K562 (cell line): ENCODE data around the gene PITPNM1. TPM values are rescaled to one million over a fixed set of nuclear protein-coding genes. Genes with fewer than 3 reads are reported as not detected.
A peak's percentile ranks its signal among the peaks of the same experiment; 100 is the strongest.

Experiments
- ATAC-seq: fragments of 200-7000 bp; cut with Tn5 transposase; 3 replicates; pipeline ENCODE4 v1.9.1; 2020; ENCODE audit warnings: moderate library complexity
- BruUV-seq: library from RNA; stranded (reverse); fragments of 400-500 nt; replicated peaks from 2 replicates; lab custom pipeline; 2021; lab: Mats Ljungman, UMichigan
- CTCF ChIA-PET: fragments of 300-600 bp; formaldehyde crosslinking; extraction: SDS; loops from one replicate; lab custom pipeline; 2021; ENCODE audit warnings: low intra/inter-chr PET ratio; lab: Yijun Ruan, JAX
- POLR2A ChIA-PET: fragments of 300-600, 350-650 bp; sonication (Branson Sonifier 250); formaldehyde crosslinking; extraction: SDS; loops from one replicate; lab custom pipeline; 2021; ENCODE audit warnings: antibody characterized with exemption, inconsistent platforms; lab: Yijun Ruan, JAX
- DNase-seq, 4 experiments: peaks; one replicate each; pipeline versions ENCODE4 v3.0.0 to v3.0.0-alpha.2; 2011 to 2018; ENCODE audit warnings: low spot score in 3 of 4, mixed read lengths in 3 of 4; ENCODE audit errors: extremely low read depth in 1 of 4
- FAIRE-seq: peaks from 2 replicates; lab custom pipeline; 2011; peaks lifted over from hg19 to GRCh38; lab: Jason Lieb, UNC
- H2AFZ ChIP-seq: 2 replicates; pipeline ENCODE4 v1.6.0; 2011; ENCODE audit warnings: low read depth, low read length, control low read depth, inconsistent platforms
- H3K27ac ChIP-seq: fragments of 200-600 bp; 3 replicates; pipeline ENCODE4 v1.8.0; 2011; ENCODE audit warnings: low read depth, mild to moderate bottlenecking, control low read depth, inconsistent platforms, low read length, moderate library complexity, mixed read lengths; ENCODE audit errors: extremely low read depth
- H3K27me3 ChIP-seq, 2 experiments: fragments of 300-600 bp in 1 of 2; 2 replicates in 1 of 2; 3 replicates in 1 of 2; pipeline versions ENCODE4 v1.6.0 to v1.8.0; 2011; ENCODE audit warnings: inconsistent platforms in 2 of 2, low read length in 2 of 2, mild to moderate bottlenecking in 1 of 2, mixed read lengths in 1 of 2, moderate library complexity in 1 of 2; ENCODE audit not compliant: control insufficient read depth in 2 of 2, insufficient read depth in 2 of 2
- H3K36me3 ChIP-seq: fragments of 300-600 bp; 3 replicates; pipeline ENCODE4 v1.8.0; 2011; ENCODE audit warnings: mild to moderate bottlenecking, low read length, inconsistent platforms; ENCODE audit not compliant: control insufficient read depth, insufficient read depth
- H3K4me1 ChIP-seq, 2 experiments: fragments of 200-600 bp in 1 of 2; replicated peaks in 1 of 2; 2 replicates in 1 of 2; 3 replicates in 1 of 2; pipeline versions ENCODE4 v1.5.1 to v1.8.0; 2011; ENCODE audit warnings: inconsistent platforms in 2 of 2, low read length in 2 of 2, mild to moderate bottlenecking in 1 of 2, mixed read lengths in 1 of 2, moderate library complexity in 1 of 2; ENCODE audit not compliant: control insufficient read depth in 2 of 2, insufficient read depth in 2 of 2
- H3K4me2 ChIP-seq: 2 replicates; pipeline ENCODE4 v1.6.1; 2011; ENCODE audit warnings: low read length, control low read depth, inconsistent platforms, mixed read lengths; ENCODE audit not compliant: insufficient read depth
- H3K4me3 ChIP-seq: fragments of 200-600 bp; sonication (generic), shearing (Covaris generic); 2 replicates; pipeline ENCODE4 v1.5.1; 2016; ENCODE audit warnings: control low read depth, inconsistent platforms
- H3K79me2 ChIP-seq: fragments of 200-600 bp; 3 replicates; pipeline ENCODE4 v1.8.0; 2011; ENCODE audit warnings: low read length, inconsistent platforms; ENCODE audit not compliant: control insufficient read depth, insufficient read depth
- H3K9ac ChIP-seq, 2 experiments: 2 replicates each; pipeline versions ENCODE4 v1.6.0 to v1.6.1; 2011; ENCODE audit warnings: low read depth in 2 of 2, low read length in 2 of 2, control low read depth in 1 of 2, inconsistent platforms in 1 of 2, mild to moderate bottlenecking in 1 of 2, mixed read lengths in 1 of 2; ENCODE audit not compliant: insufficient read depth in 1 of 2
- H3K9me1 ChIP-seq: one replicate; pipeline ENCODE4 v1.6.0; 2011; ENCODE audit warnings: inconsistent platforms, mild to moderate bottlenecking, low read length, moderate library complexity; ENCODE audit not compliant: control insufficient read depth, insufficient read depth
- H3K9me3 ChIP-seq: replicated peaks from 2 replicates; pipeline ENCODE4 v1.5.1; 2011; ENCODE audit warnings: low read depth, low read length, inconsistent platforms; ENCODE audit not compliant: control insufficient read depth, insufficient read depth
- H4K20me1 ChIP-seq: replicated peaks from 2 replicates; pipeline ENCODE4 v1.6.1; 2011; ENCODE audit warnings: low read length, inconsistent platforms, mixed read lengths; ENCODE audit not compliant: control insufficient read depth, insufficient read depth
- NR3C1 ChIP-seq: sonication (generic); formaldehyde crosslinking; IDR thresholded peaks from 2 replicates; pipeline ENCODE4 v1.8.1; 2022; ENCODE audit warnings: missing genetic modification reagents
- PHB2 ChIP-seq: fragments of 450-650 bp; IDR thresholded peaks from 2 replicates; pipeline ENCODE4 v1.6.1; 2017; ENCODE audit warnings: low read depth
- ZNF785 ChIP-seq: fragments of 250-450 bp; sonication (Bioruptor Pico); IDR thresholded peaks from 2 replicates; pipeline ENCODE4 v1.4.0; 2020; ENCODE audit warnings: mild to moderate bottlenecking
- WGBS: fragments of 100-300 bp; shearing (Covaris generic); methylation state at CpG from one replicate; pipeline ENCODE4 v1.1.6; 2016; ENCODE audit warnings: low coverage, mixed read lengths; ENCODE audit not compliant: insufficient coverage; ENCODE audit errors: missing lambda C conversion rate; 5-methylcytosine and 5-hydroxymethylcytosine counted together
- in situ Hi-C: fragments of 300-500 bp; cut with MboI; formaldehyde crosslinking; loops from 4 replicates; pipeline ENCODE4 v1.15.0; 2018; ENCODE audit warnings: inconsistent platforms, mixed read lengths
- intact Hi-C: fragments of 100-400 bp; cut with micrococcal nuclease; formaldehyde crosslinking; loops from 2 replicates; pipeline ENCODE4 v1.14.2; 2022
- polyA plus RNA-seq, 8 experiments: library from polyadenylated mRNA; depleted of rRNA in 4 of 8; stranded (reverse) in 5 of 8; unstranded in 3 of 8; fragments of >200 nt; fragmentation: Nextera tagmentation in 2 of 8; fragmentation: Illumina TruSeq in 1 of 8; extraction: Ambion mirVana in 2 of 8; extraction: Trizol in 1 of 8; gene quantifications; 2 replicates each; pipeline versions ENCODE4 v1.2.1 to v1.2.3, GENCODE V29; 2011 to 2014; ENCODE audit warnings: inconsistent platforms in 1 of 8, missing spikeins in 1 of 8
- total RNA-seq, 7 experiments: library from RNA; depleted of rRNA in 6 of 7; stranded (reverse); fragments of >200 nt in 6 of 7; fragmentation: Illumina TruSeq in 2 of 7; extraction: Trizol in 2 of 7; gene quantifications; 2 replicates each; pipeline versions ENCODE4 v1.2.1 to v1.2.3, GENCODE V29; 2011 to 2021; ENCODE audit warnings: low replicate concordance in 1 of 7
- TF ChIP-seq, protein P1 (sequence below), 3 experiments: fragments of 200-800 bp in 1 of 3; fragments of 250-450 bp in 1 of 3; fragments of 450-650 bp in 1 of 3; sonication (Bioruptor Pico) in 1 of 3; sonication (Bioruptor generic) in 1 of 3; formaldehyde crosslinking in 1 of 3; IDR thresholded peaks; 2 replicates each; pipeline versions ENCODE4 v1.6.1 to v1.8.0; 2016 to 2022; ENCODE audit warnings: mild to moderate bottlenecking in 2 of 3, missing genetic modification characterization in 2 of 3, missing compliant biosample characterization in 1 of 3, moderate library complexity in 1 of 3

The PITPNM1 gene
- total and polyA plus RNA-seq, 9 of the 15 experiments (the other 6 are each of a cell fraction or from before 2014, with no cell fraction given) = 0.11 to 53.7 (median 16.0) TPM

DNA sequence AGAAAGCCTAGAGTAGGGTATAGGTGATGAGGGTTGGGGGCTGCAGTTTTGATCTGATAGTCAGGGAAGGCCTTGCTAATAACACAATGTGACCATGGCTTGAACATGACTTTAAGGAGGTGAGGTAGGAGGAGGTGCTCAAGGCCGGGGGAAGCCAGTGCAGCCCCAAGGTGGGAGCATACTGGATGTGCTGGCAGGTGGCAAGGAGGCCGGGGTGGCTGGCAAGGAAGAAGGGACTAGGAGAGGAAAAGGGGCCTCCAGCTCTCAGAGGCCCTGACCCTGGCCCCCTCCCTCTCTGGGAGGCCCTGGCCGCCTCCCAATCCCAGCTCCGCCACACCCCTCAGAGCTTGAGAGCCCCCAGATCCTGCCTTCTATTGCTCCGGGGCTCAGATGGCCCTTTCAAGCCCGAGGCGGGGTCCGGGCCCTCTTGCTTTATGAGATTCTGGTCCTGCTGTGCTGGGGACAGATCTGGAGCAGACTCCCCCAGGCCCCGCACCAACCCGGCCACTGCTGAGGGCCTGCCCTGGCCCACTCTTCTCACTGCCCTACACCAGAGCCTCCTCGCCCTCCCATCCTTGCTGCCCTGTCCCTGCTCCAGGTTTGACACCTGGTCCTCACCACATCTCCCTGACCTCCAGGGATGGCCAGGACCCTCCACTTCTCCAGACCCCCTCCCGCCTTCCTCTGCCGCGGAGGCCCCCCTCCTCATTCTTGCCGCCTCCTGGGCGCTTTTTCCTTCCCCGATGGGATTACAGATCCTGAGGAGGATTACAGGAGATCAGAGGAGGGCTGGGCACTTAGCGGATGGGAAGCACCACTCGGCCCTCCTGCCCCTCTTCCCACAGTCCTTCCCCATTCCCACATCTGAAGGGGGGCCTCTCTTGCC lies 1.8 kb downstream of the PITPNM1 start (continued):
- TF ChIP-seq, protein P1, sequence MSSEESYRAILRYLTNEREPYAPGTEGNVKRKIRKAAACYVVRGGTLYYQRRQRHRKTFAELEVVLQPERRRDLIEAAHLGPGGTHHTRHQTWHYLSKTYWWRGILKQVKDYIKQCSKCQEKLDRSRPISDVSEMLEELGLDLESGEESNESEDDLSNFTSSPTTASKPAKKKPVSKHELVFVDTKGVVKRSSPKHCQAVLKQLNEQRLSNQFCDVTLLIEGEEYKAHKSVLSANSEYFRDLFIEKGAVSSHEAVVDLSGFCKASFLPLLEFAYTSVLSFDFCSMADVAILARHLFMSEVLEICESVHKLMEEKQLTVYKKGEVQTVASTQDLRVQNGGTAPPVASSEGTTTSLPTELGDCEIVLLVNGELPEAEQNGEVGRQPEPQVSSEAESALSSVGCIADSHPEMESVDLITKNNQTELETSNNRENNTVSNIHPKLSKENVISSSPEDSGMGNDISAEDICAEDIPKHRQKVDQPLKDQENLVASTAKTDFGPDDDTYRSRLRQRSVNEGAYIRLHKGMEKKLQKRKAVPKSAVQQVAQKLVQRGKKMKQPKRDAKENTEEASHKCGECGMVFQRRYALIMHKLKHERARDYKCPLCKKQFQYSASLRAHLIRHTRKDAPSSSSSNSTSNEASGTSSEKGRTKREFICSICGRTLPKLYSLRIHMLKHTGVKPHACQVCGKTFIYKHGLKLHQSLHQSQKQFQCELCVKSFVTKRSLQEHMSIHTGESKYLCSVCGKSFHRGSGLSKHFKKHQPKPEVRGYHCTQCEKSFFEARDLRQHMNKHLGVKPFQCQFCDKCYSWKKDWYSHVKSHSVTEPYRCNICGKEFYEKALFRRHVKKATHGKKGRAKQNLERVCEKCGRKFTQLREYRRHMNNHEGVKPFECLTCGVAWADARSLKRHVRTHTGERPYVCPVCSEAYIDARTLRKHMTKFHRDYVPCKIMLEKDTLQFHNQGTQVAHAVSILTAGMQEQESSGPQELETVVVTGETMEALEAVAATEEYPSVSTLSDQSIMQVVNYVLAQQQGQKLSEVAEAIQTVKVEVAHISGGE (CRISPR knock-in tag; IDR thresholded peaks at IDR 0.05) = no peak
- no peak for TF ChIP-seq ZNF785 (CRISPR knock-in tag)

DNA sequence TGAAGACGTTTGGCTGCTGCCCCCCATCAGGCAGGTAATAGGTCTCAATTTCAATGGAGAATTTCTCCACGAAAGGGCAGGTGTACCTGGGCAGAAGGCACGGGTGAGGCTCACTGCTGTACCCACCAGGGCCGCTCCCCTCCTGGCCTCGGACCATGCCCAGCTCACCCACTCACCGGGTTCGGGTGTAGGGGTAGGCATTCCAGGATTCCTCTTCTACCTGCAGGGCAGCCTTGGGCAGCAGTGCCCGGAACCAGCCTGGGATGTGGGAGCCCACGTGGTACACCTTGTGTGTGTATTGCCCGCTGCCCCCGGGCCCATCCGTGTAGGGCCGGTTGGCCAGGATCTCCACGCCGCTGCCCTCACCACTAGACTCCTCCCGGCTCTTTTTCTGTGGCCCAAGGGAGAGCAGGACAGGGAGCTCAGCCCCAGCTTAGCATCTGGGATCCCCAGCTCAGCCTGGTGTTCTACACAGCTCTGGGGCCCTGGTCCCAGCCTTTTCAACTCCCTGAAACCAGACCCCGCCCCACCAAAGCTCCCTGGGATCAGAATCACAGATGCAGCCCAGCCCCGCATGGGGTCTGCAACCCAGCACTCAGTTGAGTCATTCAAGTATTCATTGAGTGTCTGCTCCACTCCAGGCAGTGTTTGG lies 2.7 kb downstream of the PITPNM1 start:
- in situ Hi-C loops = no loop called here
- BruUV-seq = no TSS peak
- DNase-seq = no peak
- WGBS = 90% methylated on average over 17 of the region's 18 CpGs
- Histone ChIP-seq H2AFZ (no peak overlapping the region), H3K9me1 (peaks cover 6% of the 10 kb centered on the region), H3K27me3 (no peaks in the 10 kb centered on the region), H3K79me2 (peaks cover 30% of the 10 kb centered on the region), H3K9me3 (no peaks in the 10 kb centered on the region), H3K9ac (0 out of 4 replicates have a peak overlapping the region, but pooled peaks of 1 of the 2 experiments have one; percentile 37), H3K4me1 (peaks cover 23 to 74% of the 10 kb centered on the region in 2 experiments), H3K27ac (no peak overlapping the region), H3K36me3 (peaks cover 61% of the 10 kb centered on the region; the same call in 2 of the 3 replicates), H4K20me1 (no peaks in the 10 kb centered on the region), H3K4me3 (no peak overlapping the region), H3K4me2 (no peak overlapping the region)
- POLR2A ChIA-PET = interaction anchor here (0.6 to 1.1 kb wide), 2 partner anchors 12 to 120 kb away, joined by 3 read pairs; no protein-coding TSS in a partner anchor
- no peak for FAIRE-seq
- intact Hi-C loops = no loop called here
- TF ChIP-seq PHB2 (no peak), NR3C1 (0 out of 2 replicates have a peak, but pooled peaks have one; percentile 8)
- ATAC-seq = no peak
- CTCF ChIA-PET = no interaction called here
